ENCODE results near the gene HAUS8.
"Not testable (repeated sequence)": the region's sequence is repeated elsewhere in the genome, so short reads cannot be mapped to it uniquely, and the experiment has no call there.

Gene HAUS8

GRCh38 chr19:17035842-17036424 is 39.3 kb downstream of the HAUS8 start:
- no peak for DNase-seq (ENCODE audit: low read depth in 3 of 3)

GRCh38 chr19:17031741-17032140 is 43.5 kb downstream of the HAUS8 start:
- no peak for DNase-seq (ENCODE audit: low read depth in 3 of 3)

GRCh38 chr19:17027535-17027975 is 47.7 kb downstream of the HAUS8 start:
- DNase-seq (ENCODE audit: low read depth in 3 of 3), result no peak

- no peak for DNase-seq (ENCODE audit: low read depth in 3 of 3)
These were observed 48.3 kb downstream of the HAUS8 start, which contains the start of gene CPAMD8 for GRCh38 chr19:17026706-17027534. Gene CPAMD8 (minus strand): TSS chr19:17026810. CDS start chr19:17026642, 168 bp downstream.

GRCh38 chr19:17025991-17026658 is 49.1 kb downstream of the HAUS8 start:
- DNase-seq (ENCODE audit: low read depth in 3 of 3), result no peak

- DNase-seq (ENCODE audit: low read depth in 3 of 3), result no peak
These were observed 49.9 kb downstream of the HAUS8 start for GRCh38 chr19:17025361-17025760.

- not testable (repeated sequence) for DNase-seq (ENCODE audit: low read depth in 3 of 3)
These were observed 50.3 kb downstream of the HAUS8 start for GRCh38 chr19:17024941-17025340.

- no peak for DNase-seq (ENCODE audit: low read depth in 3 of 3)
These were observed 51.4 kb downstream of the HAUS8 start for GRCh38 chr19:17023805-17024204.

GRCh38 chr19:17022738-17023137 is 52.5 kb downstream of the HAUS8 start:
- no peak for DNase-seq (ENCODE audit: low read depth in 3 of 3)

GRCh38 chr19:17021793-17022590 is 53.3 kb downstream of the HAUS8 start:
- DNase-seq (ENCODE audit: low read depth in 3 of 3), result no peak

- DNase-seq (ENCODE audit: low read depth in 3 of 3), result no peak
These were observed 53.9 kb downstream of the HAUS8 start for GRCh38 chr19:17021328-17021727.

- DNase-seq (ENCODE audit: low read depth in 3 of 3), result no peak
These were observed 54.4 kb downstream of the HAUS8 start for GRCh38 chr19:17020823-17021222.

- no peak for DNase-seq (ENCODE audit: low read depth in 3 of 3)
These were observed 54.9 kb downstream of the HAUS8 start for GRCh38 chr19:17020385-17020784.

GRCh38 chr19:17014212-17014861 is 60.9 kb downstream of the HAUS8 start:
- not testable (repeated sequence) for DNase-seq (ENCODE audit: low read depth in 3 of 3)

GRCh38 chr19:17011485-17011884 is 63.8 kb downstream of the HAUS8 start:
- no peak for DNase-seq (ENCODE audit: low read depth in 3 of 3)

- DNase-seq (ENCODE audit: low read depth in 3 of 3), result no peak
These were observed 68.7 kb downstream of the HAUS8 start for GRCh38 chr19:17006579-17006978.

- no peak for DNase-seq (ENCODE audit: low read depth in 3 of 3)
These were observed 70.3 kb downstream of the HAUS8 start for GRCh38 chr19:17005000-17005399.

- no peak for DNase-seq (ENCODE audit: low read depth in 3 of 3)
These were observed 70.9 kb downstream of the HAUS8 start for GRCh38 chr19:17004386-17004785.

- no peak for DNase-seq (ENCODE audit: low read depth in 3 of 3)
These were observed 72.8 kb downstream of the HAUS8 start for GRCh38 chr19:17002455-17002854.

GRCh38 chr19:17001603-17002183 is 73.6 kb downstream of the HAUS8 start:
- peak in 2 of 3 donors; percentile 16 to 25 for DNase-seq (ENCODE audit: low read depth in 3 of 3)

Data from stimulated activated CD4-positive, alpha-beta T cell treated with anti-CD3 and anti-CD28 coated beads, TNF-alpha, amount 100 ng/mL, for 48 hours (primary cell).